GM19372 (cell line): ENCODE data around the gene KCTD17.

Experiments used
- ATAC-seq: cut with Tn5 transposase; IDR thresholded peaks from one replicate; pipeline ENCODE4 v1.9.1; 2021; ENCODE audit warnings: mild to moderate bottlenecking, low read depth, moderate library complexity; ENCODE audit not compliant: unreplicated experiment

The KCTD17 gene

GRCh38 chr22:37039466-37039865, 12.1 kb upstream of the KCTD17 start:
- no peak for ATAC-seq

DNA sequence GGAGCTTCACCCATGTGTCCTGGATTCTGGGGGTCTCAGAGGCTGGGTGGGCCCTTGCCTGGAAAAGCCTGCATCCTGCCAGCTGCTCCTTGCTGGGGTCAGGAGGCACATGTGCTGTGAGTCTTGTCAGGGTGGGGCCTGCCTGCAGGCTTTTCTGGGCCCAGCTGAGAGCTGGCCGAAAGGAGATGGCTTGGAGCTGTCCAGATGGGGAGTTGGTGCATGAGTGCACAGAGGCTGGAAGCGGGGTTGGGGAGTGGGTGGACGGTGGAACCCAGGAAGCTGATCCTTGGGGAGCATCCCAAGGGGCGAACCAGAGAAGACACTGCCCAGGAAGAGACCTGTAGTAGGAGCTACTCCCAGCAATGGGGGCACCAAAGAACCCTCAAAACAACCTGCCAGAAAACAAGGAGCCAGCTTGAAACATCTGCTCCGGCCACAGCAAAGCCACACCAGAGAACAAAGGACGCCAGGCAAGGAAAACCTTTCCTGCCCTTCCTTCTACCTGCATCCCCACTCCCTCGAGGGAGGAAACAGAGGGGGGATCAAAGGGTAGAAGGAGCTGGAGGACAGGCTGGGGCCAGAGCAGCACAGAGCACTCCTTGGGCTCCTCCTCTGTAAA, 8.2 kb upstream of the KCTD17 start:
- ATAC-seq = no peak

DNA sequence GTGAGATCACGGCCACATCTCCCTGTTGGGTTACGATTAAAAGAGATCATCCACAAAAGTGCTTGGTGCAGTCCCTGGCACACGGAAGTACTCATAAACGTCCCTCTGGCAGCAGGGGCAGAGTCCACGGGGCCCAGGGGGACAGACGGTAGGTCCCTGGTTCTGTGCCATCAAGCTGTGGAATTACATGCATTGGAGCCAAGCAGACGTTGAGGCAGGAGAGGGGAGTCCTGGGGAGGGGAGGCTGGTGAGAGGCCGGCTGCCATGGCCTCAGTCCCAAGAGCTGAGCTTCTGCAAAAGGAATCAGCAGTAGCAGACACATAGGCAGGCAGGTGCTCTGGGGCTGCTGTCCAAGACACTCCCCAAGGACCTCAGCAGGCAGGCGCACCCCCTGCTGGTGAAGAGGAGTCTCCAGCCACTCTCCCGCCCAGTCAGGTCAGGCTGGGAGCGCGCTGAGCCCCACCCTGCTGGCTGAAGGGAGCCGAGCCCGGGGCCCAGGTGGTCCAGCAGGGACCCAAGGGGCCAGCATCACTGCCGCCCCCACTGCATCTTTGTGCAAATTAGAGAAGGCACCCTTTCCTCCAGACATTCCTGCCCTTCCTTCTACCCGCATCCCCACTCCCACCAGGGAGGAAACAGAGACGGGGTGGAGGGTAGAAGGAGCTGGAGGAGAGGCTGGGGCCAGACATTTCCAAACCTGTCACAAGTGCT, 7.6 kb upstream of the KCTD17 start:
- ATAC-seq = no peak

GRCh38 chr22:37044634-37045625, 6.6 kb upstream of the KCTD17 start:
- no peak for ATAC-seq

DNA sequence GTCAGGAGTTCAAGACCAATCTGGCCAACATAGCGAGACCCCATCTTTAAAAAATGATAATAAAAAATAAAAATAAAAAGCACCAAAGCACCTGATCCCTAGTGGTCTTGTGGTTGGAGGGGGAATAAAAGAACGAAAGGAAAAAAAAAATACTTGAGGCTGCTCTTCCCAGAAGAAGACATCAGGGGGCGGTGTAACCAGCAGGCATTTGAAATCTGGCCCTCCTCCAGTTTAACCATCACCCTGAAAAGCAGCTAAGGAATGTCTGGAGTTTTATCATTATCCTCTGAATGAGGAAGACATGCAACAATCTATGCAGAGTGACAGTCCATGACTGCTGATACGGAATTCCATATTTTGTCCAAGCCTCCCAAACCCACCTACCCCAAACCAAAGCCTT, 5.6 kb upstream of the KCTD17 start:
- ATAC-seq = no peak

GRCh38 chr22:37046589-37046988, 5.0 kb upstream of the KCTD17 start:
- ATAC-seq = no peak

DNA sequence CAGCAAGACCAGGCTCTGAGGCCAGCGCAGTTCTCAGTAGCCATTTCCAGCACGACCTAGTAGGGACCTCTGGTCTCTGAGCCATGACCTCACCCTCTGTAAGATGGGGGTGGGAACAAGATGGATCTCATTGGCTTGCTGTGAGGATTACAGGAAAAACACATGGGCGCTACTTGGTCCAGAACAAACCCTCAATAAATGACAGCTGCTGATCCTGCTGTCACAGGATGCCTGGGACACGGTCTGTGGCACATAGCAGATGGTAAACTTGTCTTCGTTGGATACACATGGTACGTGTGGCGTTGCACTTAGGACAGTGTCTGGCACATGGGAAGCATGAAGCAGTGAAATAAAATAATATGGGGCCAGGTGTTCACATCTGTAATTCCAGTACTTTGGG, 4.5 kb upstream of the KCTD17 start:
- no peak for ATAC-seq

- ATAC-seq = no peak
Measured at GRCh38 chr22:37048133-37048532, 3.4 kb upstream of the KCTD17 start.

DNA sequence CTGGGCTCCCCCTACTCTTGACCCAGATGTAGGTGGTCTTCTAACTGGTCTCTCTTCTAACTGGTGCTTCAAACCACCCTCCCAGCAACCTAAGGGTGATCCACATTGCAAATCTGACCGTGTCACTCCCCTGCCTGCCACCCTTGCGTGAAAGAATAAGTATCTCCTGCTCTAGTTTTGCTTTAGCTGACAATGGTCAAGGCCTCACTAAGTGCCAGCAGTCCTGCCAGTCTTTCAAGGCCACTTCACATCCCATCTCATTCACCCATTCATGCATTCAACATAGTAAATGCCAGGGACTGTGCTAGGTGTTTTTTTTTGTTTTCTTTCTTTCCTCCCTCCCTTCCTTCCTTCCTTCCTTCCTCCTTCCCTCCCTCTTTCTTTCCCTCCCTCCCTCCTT, 2.3 kb upstream of the KCTD17 start:
- no peak for ATAC-seq

DNA sequence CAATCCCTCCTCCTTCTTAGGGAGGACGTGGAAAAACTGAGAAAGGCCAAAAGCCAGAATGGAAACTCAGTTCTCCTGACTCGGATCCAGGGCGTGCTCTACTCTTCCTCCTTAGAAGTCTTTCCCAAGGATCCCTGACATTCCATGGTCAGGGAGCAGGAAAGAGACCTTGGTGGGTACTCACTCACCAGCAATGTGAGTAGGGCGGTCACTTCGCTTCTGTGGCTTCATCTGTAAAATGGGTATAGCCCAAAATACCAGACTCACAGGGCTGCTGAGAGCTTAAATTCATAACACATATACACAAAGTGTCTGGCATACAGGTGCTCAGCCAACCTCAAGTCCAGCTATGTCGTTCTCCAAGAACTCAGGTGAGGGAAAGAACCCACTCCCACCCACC, 629 bp upstream of the KCTD17 start:
- ATAC-seq = no peak

DNA sequence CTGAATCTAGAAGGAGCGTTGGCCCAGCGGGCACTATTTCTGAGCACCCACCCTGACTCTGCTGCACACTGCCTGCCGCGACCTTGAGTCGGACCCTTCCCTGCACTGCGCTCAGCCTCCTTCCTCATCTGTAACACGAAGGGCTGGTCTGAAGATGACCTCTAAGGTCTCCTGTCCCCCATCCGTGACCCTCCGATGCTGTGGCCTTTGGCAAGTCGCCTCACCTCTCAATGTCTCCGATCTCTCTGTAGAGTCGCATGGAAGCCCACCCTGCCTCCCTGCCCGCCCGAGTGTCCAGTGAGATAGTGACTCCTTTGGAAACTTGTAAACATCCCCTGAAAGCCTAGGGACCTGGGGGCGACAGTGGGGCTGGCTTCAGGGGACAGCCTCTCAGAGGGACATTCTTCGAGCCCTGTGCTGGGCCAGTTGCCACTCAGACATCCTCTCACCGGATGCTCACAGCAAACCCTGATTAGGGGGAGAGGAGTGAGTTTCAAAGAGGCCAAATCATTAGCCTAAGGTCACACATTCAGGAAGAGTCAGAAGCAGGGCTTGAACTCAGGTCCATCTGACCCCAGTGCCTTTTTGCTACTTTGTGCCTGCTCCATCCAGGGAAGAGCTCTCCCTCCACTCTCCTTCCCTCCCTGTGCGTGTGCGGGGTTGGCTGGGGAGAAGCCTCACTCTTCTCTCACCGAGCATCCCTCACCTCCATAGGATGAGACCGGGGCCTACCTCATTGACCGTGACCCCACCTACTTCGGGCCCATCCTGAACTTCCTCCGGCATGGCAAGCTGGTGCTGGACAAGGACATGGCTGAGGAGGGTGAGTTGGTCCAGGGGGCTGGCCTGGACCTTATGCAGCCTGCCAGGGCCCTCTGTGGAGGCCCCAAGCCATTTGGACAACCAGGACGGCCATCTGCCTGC, 1.1 kb downstream of the KCTD17 start:
- no peak for ATAC-seq

GRCh38 chr22:37053310-37054055, 1.9 kb downstream of the KCTD17 start:
- no peak for ATAC-seq

DNA sequence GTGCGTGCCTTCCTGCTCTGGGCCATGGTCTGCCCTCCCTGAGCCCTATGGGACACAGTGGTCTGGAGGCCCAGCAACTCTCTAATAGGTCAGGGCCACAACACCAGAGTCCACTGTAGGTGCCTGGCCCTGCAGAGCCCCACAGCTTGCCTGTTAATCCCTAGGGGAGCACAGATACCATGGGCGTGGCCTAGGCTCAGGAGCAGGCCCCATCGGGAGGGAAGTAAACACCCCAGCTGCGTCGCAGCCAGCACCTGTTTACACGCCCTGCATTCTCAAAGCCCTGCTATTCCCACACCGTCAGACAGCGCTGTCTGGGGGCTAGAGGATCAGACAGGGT, 2.5 kb downstream of the KCTD17 start:
- ATAC-seq = no peak

- no peak for ATAC-seq
Measured at GRCh38 chr22:37054600-37055365, 3.2 kb downstream of the KCTD17 start.

DNA sequence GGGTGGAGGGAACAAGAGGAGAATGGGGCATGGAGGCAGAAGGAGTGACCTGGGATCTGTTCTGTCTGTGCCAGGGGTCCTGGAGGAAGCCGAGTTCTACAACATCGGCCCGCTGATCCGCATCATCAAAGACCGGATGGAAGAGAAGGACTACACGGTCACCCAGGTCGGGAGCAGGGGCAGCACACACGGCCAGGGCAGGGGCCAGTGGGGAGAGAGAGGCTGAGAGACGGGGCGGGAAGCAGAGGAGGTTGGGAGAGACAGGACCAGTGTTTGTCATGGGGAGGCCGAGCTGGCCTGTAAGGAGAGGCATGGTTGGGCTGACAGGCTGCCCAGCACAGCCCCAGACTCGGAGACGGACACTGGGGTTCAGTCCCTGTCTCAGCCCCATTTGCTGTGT, 4.7 kb downstream of the KCTD17 start:
- no peak for ATAC-seq

DNA sequence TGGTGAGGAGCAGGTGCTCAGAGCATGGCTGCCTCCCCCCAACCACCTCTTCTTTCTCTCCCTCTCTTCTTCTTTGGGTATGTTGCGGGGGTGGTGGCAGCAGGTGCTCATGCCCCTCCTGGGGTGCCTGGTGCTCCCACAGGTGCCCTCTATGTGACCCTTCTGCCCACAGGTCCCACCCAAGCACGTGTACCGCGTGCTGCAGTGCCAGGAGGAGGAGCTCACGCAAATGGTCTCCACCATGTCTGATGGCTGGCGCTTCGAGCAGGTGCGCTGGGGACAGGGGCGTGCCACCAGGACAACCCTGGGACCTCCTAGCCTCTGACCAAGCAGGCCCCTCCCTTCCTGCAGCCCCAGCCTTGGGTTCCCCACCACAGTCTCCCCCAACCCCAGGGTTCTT, 5.7 kb downstream of the KCTD17 start:
- ATAC-seq = no peak

- no peak for ATAC-seq
Measured at GRCh38 chr22:37057796-37058510, 6.4 kb downstream of the KCTD17 start.
